HEK293 (cell line): ENCODE data around the gene MYH6.

Source experiments
- CTCF ChIA-PET: fragments of 350-600 bp; formaldehyde crosslinking; extraction: SDS; loops from one replicate; lab custom pipeline; 2021; ENCODE audit warnings: antibody characterized with exemption; lab: Yijun Ruan, JAX
- POLR2A ChIA-PET: fragments of 300-600 bp; formaldehyde crosslinking; extraction: SDS; loops from one replicate; lab custom pipeline; 2020; ENCODE audit warnings: antibody characterized with exemption, inconsistent platforms; lab: Yijun Ruan, JAX
- H3K27ac ChIP-seq: fragments of 200-500 bp; sonication (Bioruptor generic); 2 replicates; pipeline ENCODE4 v1.5.1; 2014; ENCODE audit warnings: low read depth, low read length, control low read depth, inconsistent platforms; ENCODE audit errors: extremely low read depth
- H3K36me3 ChIP-seq, 2 experiments: fragments of 200-500 bp in 1 of 2; sonication (Bioruptor generic) in 1 of 2; 1 replicate in 1 of 2; 2 replicates in 1 of 2; pipeline ENCODE4 v1.5.1; 2014 to 2017; ENCODE audit warnings: inconsistent platforms in 2 of 2, low read length in 2 of 2; ENCODE audit not compliant: control insufficient read depth in 2 of 2, insufficient read depth in 1 of 2
- H3K4me1 ChIP-seq: fragments of 200-500 bp; sonication (Bioruptor generic); 2 replicates; pipeline ENCODE4 v1.5.1; 2014; ENCODE audit warnings: mild to moderate bottlenecking, low read length, inconsistent platforms; ENCODE audit not compliant: control insufficient read depth, insufficient read depth
- H3K4me3 ChIP-seq: 2 replicates; pipeline ENCODE4 v1.5.1; 2011; ENCODE audit warnings: low read depth, mild to moderate bottlenecking, control low read depth, low read length, moderate library complexity
- H3K9me3 ChIP-seq: fragments of 200-500 bp; sonication (Bioruptor generic); 2 replicates; pipeline ENCODE4 v1.5.1; 2014; ENCODE audit warnings: low read depth, low read length, inconsistent platforms; ENCODE audit not compliant: control insufficient read depth, insufficient read depth
- GLI4 ChIP-seq: fragments of 450-650 bp; formaldehyde crosslinking; IDR thresholded peaks from 2 replicates; pipeline ENCODE4 v1.5.1; 2016; ENCODE audit warnings: missing biosample characterization, missing genetic modification characterization
- HOXD13 ChIP-seq: sonication (generic); formaldehyde crosslinking; IDR thresholded peaks from 2 replicates; pipeline ENCODE4 v1.8.0; 2022; ENCODE audit warnings: missing genetic modification reagents, borderline replicate concordance
- RBAK ChIP-seq: fragments of 450-650 bp; formaldehyde crosslinking; IDR thresholded peaks from 2 replicates; pipeline ENCODE4 v1.5.1; 2016; ENCODE audit warnings: missing biosample characterization, missing genetic modification characterization
- ZBTB20 ChIP-seq: fragments of 450-650 bp; formaldehyde crosslinking; IDR thresholded peaks from 2 replicates; pipeline ENCODE4 v1.5.1; 2016; ENCODE audit warnings: missing biosample characterization, missing genetic modification characterization
- ZBTB6 ChIP-seq: fragments of 450-650 bp; formaldehyde crosslinking; IDR thresholded peaks from 2 replicates; pipeline ENCODE4 v1.5.1; 2017; ENCODE audit warnings: missing biosample characterization, missing genetic modification characterization
- ZBTB8A ChIP-seq: fragments of 450-650 bp; formaldehyde crosslinking; IDR thresholded peaks from 2 replicates; pipeline ENCODE4 v1.5.1; 2016; ENCODE audit warnings: missing biosample characterization, missing genetic modification characterization
- ZIC2 ChIP-seq: fragments of 450-650 bp; formaldehyde crosslinking; IDR thresholded peaks from 2 replicates; pipeline ENCODE4 v1.5.1; 2016; ENCODE audit warnings: missing biosample characterization, missing genetic modification characterization
- ZNF132 ChIP-seq: fragments of 450-650 bp; formaldehyde crosslinking; IDR thresholded peaks from 2 replicates; pipeline ENCODE4 v1.5.1; 2017; ENCODE audit warnings: missing biosample characterization, missing genetic modification characterization, borderline replicate concordance
- ZNF133 ChIP-seq: fragments of 450-650 bp; formaldehyde crosslinking; IDR thresholded peaks from 2 replicates; pipeline ENCODE4 v1.5.1; 2016; ENCODE audit warnings: missing biosample characterization, missing genetic modification characterization
- ZNF157 ChIP-seq: fragments of 450-650 bp; formaldehyde crosslinking; IDR thresholded peaks from 2 replicates; pipeline ENCODE4 v1.5.1; 2016; ENCODE audit warnings: missing biosample characterization, missing genetic modification characterization
- ZNF184 ChIP-seq: fragments of 450-650 bp; IDR thresholded peaks from 2 replicates; pipeline ENCODE4 v1.5.1; 2018; ENCODE audit warnings: missing biosample characterization, mild to moderate bottlenecking, missing genetic modification characterization
- ZNF362 ChIP-seq: fragments of 450-650 bp; formaldehyde crosslinking; IDR thresholded peaks from 2 replicates; pipeline ENCODE4 v1.5.1; 2016; ENCODE audit warnings: missing biosample characterization, missing genetic modification characterization
- ZNF48 ChIP-seq: fragments of 450-650 bp; formaldehyde crosslinking; IDR thresholded peaks from 2 replicates; pipeline ENCODE4 v1.5.1; 2016; ENCODE audit warnings: missing biosample characterization, missing genetic modification characterization
- ZNF510 ChIP-seq: fragments of 450-650 bp; formaldehyde crosslinking; IDR thresholded peaks from 2 replicates; pipeline ENCODE4 v1.5.1; 2018; ENCODE audit warnings: mild to moderate bottlenecking, missing genetic modification characterization, missing biosample characterization; ENCODE audit not compliant: insufficient replicate concordance
- ZNF518A ChIP-seq: fragments of 450-650 bp; formaldehyde crosslinking; conservative IDR thresholded peaks from 2 replicates; pipeline ENCODE4 v1.5.1; 2016; ENCODE audit warnings: low read depth, missing biosample characterization, missing genetic modification characterization
- ZNF639 ChIP-seq: fragments of 450-650 bp; formaldehyde crosslinking; IDR thresholded peaks from 2 replicates; pipeline ENCODE4 v1.5.1; 2016; ENCODE audit warnings: missing biosample characterization, missing genetic modification characterization
- ZNF664 ChIP-seq: fragments of 450-650 bp; formaldehyde crosslinking; IDR thresholded peaks from 2 replicates; pipeline ENCODE4 v1.5.1; 2016; ENCODE audit warnings: missing biosample characterization, missing genetic modification characterization
- ZNF692 ChIP-seq: fragments of 450-650 bp; formaldehyde crosslinking; IDR thresholded peaks from 2 replicates; pipeline ENCODE4 v1.5.1; 2016; ENCODE audit warnings: missing biosample characterization, missing genetic modification characterization
- ZNF837 ChIP-seq: fragments of 450-650 bp; formaldehyde crosslinking; IDR thresholded peaks from 2 replicates; pipeline ENCODE4 v1.5.1; 2016; ENCODE audit warnings: missing biosample characterization, missing genetic modification characterization
- ZSCAN5A ChIP-seq: fragments of 450-650 bp; formaldehyde crosslinking; IDR thresholded peaks from 2 replicates; pipeline ENCODE4 v1.5.1; 2016; ENCODE audit warnings: missing biosample characterization, missing genetic modification characterization

Gene MYH6

GRCh38 chr14:23449314-23449713 lies 41.2 kb upstream of the MYH6 start (continued):
- TF ChIP-seq ZBTB6 (tag by site-specific recombination) (no peak), ZNF132 (tag by site-specific recombination) (no peak), ZBTB20 (tag by site-specific recombination) (no peak), ZSCAN5A (tag by site-specific recombination) (no peak), ZNF510 (no peak), GLI4 (no peak)

- Histone ChIP-seq H3K27ac (no peak overlapping the region), H3K4me3 (no peak overlapping the region), H3K9me3 (no peaks in the 10 kb centered on the region), H3K36me3 (no peaks in the 10 kb centered on the region), H3K4me1 (no peaks in the 10 kb centered on the region)
- POLR2A ChIA-PET, result no interaction called here
- CTCF ChIA-PET, result interaction anchor here (0.6 to 1.4 kb wide), 3 partner anchors 31 to 465 kb away, joined by 3 to 6 read pairs (median 4); no protein-coding TSS in a partner anchor
- TF ChIP-seq ZNF157 (tag by site-specific recombination) (no peak), ZNF518A (tag by site-specific recombination) (no peak), HOXD13 (no peak), ZIC2 (tag by site-specific recombination) (no peak), ZBTB8A (tag by site-specific recombination) (no peak), ZNF837 (tag by site-specific recombination) (no peak), ZNF184 (no peak), ZNF664 (tag by site-specific recombination) (no peak)
Measured at GRCh38 chr14:23447361-23448350, 39.6 kb upstream of the MYH6 start.

GRCh38 chr14:23446291-23446851 lies 38.3 kb upstream of the MYH6 start:
- Histone ChIP-seq H3K9me3 (no peaks in the 10 kb centered on the region), H3K27ac (no peak overlapping the region), H3K36me3 (no peaks in the 10 kb centered on the region), H3K4me3 (no peak overlapping the region), H3K4me1 (no peaks in the 10 kb centered on the region)
- ChIA-PET CTCF (interaction anchor here (0.7 to 1.4 kb wide), 3 partner anchors 66 to 479 kb away, joined by 3 to 6 read pairs (median 4); no protein-coding TSS in a partner anchor), POLR2A (interaction anchor here (0.7 kb wide), 1 partner anchor 144 kb away, joined by 4 read pairs; the partner anchor contains the start of gene PPP1R3E)
- TF ChIP-seq ZNF133 (tag by site-specific recombination) (no peak), ZNF362 (tag by site-specific recombination) (no peak), ZNF48 (tag by site-specific recombination) (no peak), ZNF639 (tag by site-specific recombination) (no peak), ZNF692 (tag by site-specific recombination) (no peak), RBAK (tag by site-specific recombination) (no peak)
